ENCODE results near the gene PHPT1. TPM values are rescaled to one million over a fixed set of nuclear protein-coding genes. Genes with fewer than 3 reads are reported as not detected.

Gene PHPT1
- total and polyA plus RNA-seq, 2 donors from 2014 or later: 108 to 283 TPM

DNA sequence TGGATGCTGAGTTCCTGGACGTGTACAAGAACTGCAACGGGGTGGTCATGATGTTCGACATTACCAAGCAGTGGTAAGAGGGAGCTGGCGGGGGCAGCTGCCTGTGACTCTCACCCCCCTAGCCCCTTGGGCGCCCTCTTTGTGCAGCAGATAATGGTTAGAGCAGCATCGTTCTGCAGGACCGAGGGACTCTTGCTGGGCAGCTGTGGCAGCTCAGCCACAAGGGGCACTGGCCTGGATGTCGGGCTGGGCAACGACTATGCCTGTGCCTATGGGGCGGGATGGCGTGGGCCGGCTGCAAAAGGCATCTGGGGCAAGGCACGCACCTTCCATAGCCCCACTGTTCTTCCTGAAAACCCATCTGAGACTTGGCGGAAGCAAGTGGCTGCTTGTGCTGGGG, 19.8 kb upstream of the PHPT1 start:
- Histone ChIP-seq H3K27ac (ENCODE audit: low read depth in 2 of 2, low read length in 2 of 2) (no peak overlapping the region), H3K27me3 (ENCODE audit: control insufficient read depth, insufficient read depth, low read length) (no peaks in the 10 kb centered on the region), H3K9ac (ENCODE audit: low read length in 3 of 3) (no peak overlapping the region), H3K9me3 (ENCODE audit: control insufficient read depth in 2 of 3, insufficient read depth in 1 of 3, low read length in 3 of 3) (no peaks in the 10 kb centered on the region), H3K4me3 (ENCODE audit: low read length in 3 of 3) (no peak overlapping the region), H3K4me1 (ENCODE audit: control insufficient read depth in 2 of 3, insufficient read depth in 2 of 3, low read depth in 1 of 3, low read length in 3 of 3) (no peaks in the 10 kb centered on the region), H3K36me3 (ENCODE audit: control insufficient read depth in 2 of 3, insufficient read depth in 3 of 3, low read length in 3 of 3) (peaks cover 0 to 10% (median 9%) of the 10 kb centered on the region in 3 donors)
- FAIRE-seq: no peak
- TF ChIP-seq, protein P1, sequence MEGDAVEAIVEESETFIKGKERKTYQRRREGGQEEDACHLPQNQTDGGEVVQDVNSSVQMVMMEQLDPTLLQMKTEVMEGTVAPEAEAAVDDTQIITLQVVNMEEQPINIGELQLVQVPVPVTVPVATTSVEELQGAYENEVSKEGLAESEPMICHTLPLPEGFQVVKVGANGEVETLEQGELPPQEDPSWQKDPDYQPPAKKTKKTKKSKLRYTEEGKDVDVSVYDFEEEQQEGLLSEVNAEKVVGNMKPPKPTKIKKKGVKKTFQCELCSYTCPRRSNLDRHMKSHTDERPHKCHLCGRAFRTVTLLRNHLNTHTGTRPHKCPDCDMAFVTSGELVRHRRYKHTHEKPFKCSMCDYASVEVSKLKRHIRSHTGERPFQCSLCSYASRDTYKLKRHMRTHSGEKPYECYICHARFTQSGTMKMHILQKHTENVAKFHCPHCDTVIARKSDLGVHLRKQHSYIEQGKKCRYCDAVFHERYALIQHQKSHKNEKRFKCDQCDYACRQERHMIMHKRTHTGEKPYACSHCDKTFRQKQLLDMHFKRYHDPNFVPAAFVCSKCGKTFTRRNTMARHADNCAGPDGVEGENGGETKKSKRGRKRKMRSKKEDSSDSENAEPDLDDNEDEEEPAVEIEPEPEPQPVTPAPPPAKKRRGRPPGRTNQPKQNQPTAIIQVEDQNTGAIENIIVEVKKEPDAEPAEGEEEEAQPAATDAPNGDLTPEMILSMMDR (IDR thresholded peaks at IDR 0.05; ENCODE audit: borderline replicate concordance, extremely low read depth, insufficient read depth): no peak
- intact Hi-C loops (cut with DNase I): no loop called here
- DNase-seq: peak in 1 of 5 donors; percentile 54

DNA sequence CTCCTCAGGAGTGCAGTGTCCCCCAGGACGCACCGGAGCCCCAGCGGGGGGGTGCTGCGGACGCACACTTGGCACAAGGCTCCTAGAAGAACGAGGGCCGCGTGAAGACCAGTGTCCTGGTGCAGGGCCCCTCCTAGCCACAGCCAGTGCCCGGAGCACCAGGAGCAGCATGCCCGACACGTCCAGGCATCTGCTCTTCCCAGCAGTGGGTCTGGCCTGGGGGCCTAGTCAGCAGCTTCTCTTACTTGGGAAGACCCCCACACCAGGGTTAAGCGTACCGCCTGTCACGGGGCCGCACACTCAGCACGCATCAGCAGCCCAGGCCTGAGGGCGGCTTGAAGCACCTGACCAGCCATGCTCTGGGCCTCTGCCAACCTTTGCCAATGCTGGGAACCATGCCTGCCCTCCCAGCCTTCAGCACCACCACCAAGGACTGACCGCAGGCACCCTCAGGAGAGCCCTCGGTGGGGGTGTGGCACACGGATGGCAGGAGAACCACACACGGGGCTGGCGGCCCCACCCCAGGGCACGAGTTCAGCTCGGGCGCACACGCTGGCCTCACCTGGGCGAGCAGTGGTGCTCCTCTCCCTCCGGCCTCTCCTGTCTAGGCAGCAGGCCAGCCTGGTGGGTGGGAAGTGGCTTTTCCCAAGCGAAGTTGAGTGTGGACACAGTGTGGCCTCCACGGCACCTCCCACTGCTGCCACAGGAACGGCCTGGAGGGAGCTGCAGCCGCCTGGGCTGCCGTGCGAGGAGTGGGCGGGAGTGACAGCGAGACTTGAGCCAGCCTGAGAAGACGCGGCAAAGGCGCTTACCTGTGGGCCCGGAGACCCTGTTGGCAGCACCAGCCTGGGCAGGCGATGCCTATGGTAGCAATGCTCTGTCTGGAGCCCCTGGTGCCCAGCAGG, 19.0 kb upstream of the PHPT1 start:
- peak in 1 of 5 donors; percentile 69 for DNase-seq
- no peaks in the 10 kb centered on the region for H3K27me3 ChIP-seq (ENCODE audit: control insufficient read depth, insufficient read depth, low read length)
- intact Hi-C loops (cut with DNase I): no loop called here
- H3K9ac ChIP-seq (ENCODE audit: low read length in 3 of 3): no peak overlapping the region
- H3K9me3 ChIP-seq (ENCODE audit: control insufficient read depth in 2 of 3, insufficient read depth in 1 of 3, low read length in 3 of 3): no peaks in the 10 kb centered on the region
- H3K4me3 ChIP-seq (ENCODE audit: low read length in 3 of 3): no peak overlapping the region
- TF ChIP-seq, protein P1 (IDR thresholded peaks at IDR 0.05; ENCODE audit: borderline replicate concordance, extremely low read depth, insufficient read depth): no peak
- no peaks in the 10 kb centered on the region for H3K4me1 ChIP-seq (ENCODE audit: control insufficient read depth in 2 of 3, insufficient read depth in 2 of 3, low read depth in 1 of 3, low read length in 3 of 3)
- H3K36me3 ChIP-seq (ENCODE audit: control insufficient read depth in 2 of 3, insufficient read depth in 3 of 3, low read length in 3 of 3): peaks cover 0 to 10% (median 7%) of the 10 kb centered on the region in 3 donors
- H3K27ac ChIP-seq (ENCODE audit: low read depth in 2 of 2, low read length in 2 of 2): no peak overlapping the region
- FAIRE-seq: no peak

DNA sequence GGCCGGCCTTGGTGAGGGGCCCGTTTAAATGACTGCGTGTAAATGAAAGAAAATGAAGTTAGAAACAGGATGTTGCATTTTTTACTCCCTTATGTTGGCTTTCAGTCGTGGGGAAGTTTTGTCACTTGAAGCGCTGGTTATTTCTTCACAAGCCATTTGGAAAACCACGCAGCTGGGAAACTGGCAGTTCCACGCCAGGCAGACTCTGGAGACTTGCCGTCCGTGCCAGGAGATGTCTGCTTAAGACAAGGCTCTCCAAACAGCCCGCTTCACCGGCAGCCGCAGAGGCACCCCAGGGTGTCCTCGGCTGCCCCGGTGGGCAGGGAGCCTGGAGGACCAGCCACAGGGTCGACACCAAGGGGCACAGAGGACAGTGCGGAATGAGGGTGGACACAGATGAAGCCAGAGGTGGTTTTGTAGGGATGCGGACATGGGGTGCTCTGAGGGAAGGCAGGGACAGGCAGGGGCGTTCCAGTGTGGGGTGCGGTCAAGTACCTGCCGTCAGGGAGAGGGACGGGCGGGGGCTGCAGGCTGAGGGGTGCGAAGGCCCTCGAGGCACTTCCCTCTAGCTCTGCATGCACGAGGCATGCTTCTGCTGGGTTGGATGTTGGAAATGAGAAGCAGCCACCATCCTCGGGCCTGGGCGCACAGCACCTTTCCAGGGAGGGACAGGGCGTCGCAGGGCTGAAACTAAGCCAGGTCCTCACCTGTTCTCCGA, 18.0 kb upstream of the PHPT1 start:
- Histone ChIP-seq H3K9me3 (ENCODE audit: control insufficient read depth in 2 of 3, insufficient read depth in 1 of 3, low read length in 3 of 3) (no peaks in the 10 kb centered on the region), H3K9ac (ENCODE audit: low read length in 3 of 3) (no peak overlapping the region), H3K4me1 (ENCODE audit: control insufficient read depth in 2 of 3, insufficient read depth in 2 of 3, low read depth in 1 of 3, low read length in 3 of 3) (no peaks in the 10 kb centered on the region), H3K27ac (ENCODE audit: low read depth in 2 of 2, low read length in 2 of 2) (no peak overlapping the region), H3K4me3 (ENCODE audit: low read length in 3 of 3) (no peak overlapping the region), H3K36me3 (ENCODE audit: control insufficient read depth in 2 of 3, insufficient read depth in 3 of 3, low read length in 3 of 3) (peaks cover 0 to 10% (median 7%) of the 10 kb centered on the region in 3 donors), H3K27me3 (ENCODE audit: control insufficient read depth, insufficient read depth, low read length) (no peaks in the 10 kb centered on the region)
- DNase-seq (peak in 1 of 5 donors; percentile 56), FAIRE-seq (no peak)
- intact Hi-C loops (cut with DNase I): no loop called here
- TF ChIP-seq, protein P1 (IDR thresholded peaks at IDR 0.05; ENCODE audit: borderline replicate concordance, extremely low read depth, insufficient read depth): no peak
